Fibroblast of mammary gland (primary cell): ENCODE measurements around the gene IL12RB2.

Source experiments
- DNase-seq: peaks from one replicate; pipeline ENCODE4 v3.0.0-alpha.2; 2010; ENCODE audit warnings: low read depth
- H3K4me3 ChIP-seq: 2 replicates; pipeline ENCODE4 v1.5.1; 2011; ENCODE audit warnings: low read depth, mild to moderate bottlenecking, low read length, moderate library complexity; ENCODE audit not compliant: control insufficient read depth
- TF ChIP-seq, protein P1 (sequence below): conservative IDR thresholded peaks from 2 replicates; pipeline ENCODE4 v1.5.1; 2011; ENCODE audit warnings: low read depth, low read length, inconsistent platforms; ENCODE audit not compliant: control insufficient read depth, insufficient read depth

The IL12RB2 gene

DNA sequence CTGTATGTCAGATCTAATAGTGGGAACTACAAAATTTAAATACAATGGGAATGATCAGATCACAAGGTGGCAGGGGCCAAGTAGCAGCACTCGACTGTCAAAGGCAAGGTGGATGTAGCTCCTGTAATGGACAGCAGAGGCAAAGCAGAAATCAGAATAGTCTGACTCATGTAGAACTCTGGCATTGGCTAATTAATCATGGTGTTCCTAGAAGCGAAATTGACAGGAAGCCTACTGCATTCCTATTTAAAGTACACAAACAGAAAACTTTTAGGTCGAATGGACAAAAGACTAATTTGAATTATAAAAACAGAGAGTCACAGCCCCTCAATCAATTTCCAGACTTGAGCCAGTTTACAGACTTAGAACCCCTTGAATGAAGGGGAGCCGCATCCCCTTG, 17.4 kb upstream of the IL12RB2 start:
- TF ChIP-seq, protein P1, sequence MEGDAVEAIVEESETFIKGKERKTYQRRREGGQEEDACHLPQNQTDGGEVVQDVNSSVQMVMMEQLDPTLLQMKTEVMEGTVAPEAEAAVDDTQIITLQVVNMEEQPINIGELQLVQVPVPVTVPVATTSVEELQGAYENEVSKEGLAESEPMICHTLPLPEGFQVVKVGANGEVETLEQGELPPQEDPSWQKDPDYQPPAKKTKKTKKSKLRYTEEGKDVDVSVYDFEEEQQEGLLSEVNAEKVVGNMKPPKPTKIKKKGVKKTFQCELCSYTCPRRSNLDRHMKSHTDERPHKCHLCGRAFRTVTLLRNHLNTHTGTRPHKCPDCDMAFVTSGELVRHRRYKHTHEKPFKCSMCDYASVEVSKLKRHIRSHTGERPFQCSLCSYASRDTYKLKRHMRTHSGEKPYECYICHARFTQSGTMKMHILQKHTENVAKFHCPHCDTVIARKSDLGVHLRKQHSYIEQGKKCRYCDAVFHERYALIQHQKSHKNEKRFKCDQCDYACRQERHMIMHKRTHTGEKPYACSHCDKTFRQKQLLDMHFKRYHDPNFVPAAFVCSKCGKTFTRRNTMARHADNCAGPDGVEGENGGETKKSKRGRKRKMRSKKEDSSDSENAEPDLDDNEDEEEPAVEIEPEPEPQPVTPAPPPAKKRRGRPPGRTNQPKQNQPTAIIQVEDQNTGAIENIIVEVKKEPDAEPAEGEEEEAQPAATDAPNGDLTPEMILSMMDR, result no peak
- no peak for DNase-seq
- no peak overlapping the region for H3K4me3 ChIP-seq

DNA sequence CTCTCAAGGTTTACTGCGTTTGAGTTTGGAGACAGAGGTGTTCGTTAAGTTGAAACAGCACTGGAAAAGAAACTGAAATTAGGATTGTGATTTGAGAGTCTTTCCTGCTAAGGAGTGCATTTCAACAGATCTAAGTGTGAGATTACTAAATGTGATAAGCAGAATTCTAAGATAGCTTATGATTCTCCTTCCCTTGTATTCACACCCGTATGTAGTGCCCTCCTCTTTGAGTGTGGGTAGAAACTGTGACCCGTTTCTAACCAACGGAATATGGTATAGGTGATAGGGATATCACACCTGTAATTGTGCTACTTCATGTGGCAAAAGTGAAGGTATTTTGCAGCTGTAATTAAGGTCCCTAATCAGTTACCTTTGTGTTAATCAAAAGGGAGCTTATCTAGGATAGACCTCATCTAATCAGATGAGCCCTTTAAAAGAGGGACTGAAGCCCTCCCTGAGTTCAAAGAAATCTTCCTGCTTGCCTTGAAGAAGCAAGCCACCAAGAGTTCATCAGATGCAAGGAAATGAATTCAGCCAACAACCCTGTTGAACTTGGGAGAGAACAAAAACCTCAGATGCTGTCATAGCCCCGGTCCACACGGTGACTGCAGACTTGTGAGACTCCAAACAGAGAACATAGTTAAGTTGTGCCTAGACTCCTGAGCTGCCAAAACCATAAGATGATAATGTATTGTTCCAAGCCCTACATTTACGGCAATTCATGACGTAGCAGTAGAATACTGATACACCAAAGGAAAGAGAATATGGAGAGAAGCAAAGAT, 12.6 kb upstream of the IL12RB2 start:
- TF ChIP-seq, protein P1, result no peak
- DNase-seq, result no peak

DNA sequence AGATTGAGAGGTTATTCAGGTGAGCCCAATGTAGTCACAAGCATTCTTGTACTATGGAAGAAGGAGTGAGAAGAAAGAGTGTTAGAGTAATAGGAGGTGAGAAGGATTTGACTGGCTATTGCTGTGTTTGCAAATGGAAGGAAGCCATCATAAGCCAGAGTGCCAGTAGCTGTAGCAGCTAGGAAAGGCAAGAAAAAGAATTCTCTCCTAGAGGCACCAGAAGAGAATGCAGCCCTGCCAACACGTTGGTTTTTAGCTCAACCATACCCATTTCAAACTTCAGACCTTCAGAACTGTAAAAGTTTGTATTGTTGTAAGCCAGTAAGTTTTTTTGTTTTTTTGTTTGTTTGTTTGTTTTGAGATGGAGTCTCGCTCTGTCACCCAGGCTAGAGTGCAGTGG, 8.9 kb upstream of the IL12RB2 start:
- no peak for DNase-seq
- TF ChIP-seq, protein P1, result no peak
- no peak overlapping the region for H3K4me3 ChIP-seq

More for the DNA sequence above, 12.6 kb upstream of the IL12RB2 start:
- no peak overlapping the region for H3K4me3 ChIP-seq

DNA sequence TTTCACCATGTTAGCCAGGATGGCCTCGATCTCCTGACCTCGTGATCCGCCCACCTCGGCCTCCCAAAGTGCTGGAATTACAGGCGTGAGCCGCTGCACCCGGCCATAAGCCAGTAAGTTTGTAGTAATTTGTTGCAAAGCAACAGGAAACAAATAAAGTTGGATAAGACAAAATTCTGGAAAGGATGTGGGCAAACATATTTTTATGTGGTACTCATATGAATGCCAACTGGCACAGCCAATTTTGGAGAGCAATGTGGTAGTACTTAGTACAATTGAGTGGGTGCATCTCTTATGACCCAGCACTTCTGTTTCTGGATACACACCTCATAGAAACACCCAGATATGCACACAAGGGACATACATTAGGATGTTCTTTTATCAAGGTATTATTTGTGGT, 8.4 kb upstream of the IL12RB2 start:
- TF ChIP-seq, protein P1, result no peak
- no peak for DNase-seq
- no peak overlapping the region for H3K4me3 ChIP-seq

DNA sequence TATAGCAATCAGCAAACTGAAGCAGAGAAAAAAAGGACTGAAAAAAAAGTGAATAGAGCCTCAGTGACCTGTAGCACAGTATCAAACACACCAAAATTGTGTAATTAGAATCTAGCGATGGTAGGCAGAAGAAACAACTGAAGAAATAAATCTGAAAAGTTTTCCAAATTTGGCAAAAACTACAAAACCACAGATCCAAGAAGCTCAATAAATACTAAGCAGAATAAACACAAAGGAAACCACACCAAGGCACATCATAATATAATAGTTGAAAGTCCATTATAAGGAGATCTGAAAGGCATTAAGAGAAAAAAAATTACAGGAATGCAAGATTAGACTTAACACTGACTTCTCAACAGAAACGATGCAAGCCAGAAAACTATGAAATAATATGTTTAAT, 7.1 kb upstream of the IL12RB2 start:
- TF ChIP-seq, protein P1, result no peak
- DNase-seq, result no peak
- no peak overlapping the region for H3K4me3 ChIP-seq

DNA sequence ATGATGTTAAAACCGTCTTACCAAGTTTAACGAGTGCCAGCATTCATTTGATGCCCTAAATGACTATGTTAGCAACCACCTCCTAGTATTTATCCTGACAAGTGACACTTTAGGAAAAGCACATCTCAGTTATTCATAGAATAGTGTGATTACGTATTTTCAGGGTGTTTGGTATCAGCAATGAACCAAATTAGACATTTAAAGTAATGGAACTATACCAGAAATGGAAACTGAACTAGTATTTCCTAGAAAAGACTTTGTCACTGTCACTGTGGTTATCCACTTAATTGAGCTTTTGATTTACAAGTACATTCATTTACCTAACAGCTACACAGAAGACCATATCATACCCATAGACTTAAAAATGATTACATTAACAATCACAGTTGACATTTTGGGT, 3.6 kb upstream of the IL12RB2 start:
- H3K4me3 ChIP-seq, result no peak overlapping the region
- DNase-seq, result no peak
- TF ChIP-seq, protein P1, result no peak
